ENCODE data around the gene PRR14L.
"Not testable (repeated sequence)": the region's sequence is repeated elsewhere in the genome, so short reads cannot be mapped to it uniquely, and the experiment has no call there.

The PRR14L gene

DNA sequence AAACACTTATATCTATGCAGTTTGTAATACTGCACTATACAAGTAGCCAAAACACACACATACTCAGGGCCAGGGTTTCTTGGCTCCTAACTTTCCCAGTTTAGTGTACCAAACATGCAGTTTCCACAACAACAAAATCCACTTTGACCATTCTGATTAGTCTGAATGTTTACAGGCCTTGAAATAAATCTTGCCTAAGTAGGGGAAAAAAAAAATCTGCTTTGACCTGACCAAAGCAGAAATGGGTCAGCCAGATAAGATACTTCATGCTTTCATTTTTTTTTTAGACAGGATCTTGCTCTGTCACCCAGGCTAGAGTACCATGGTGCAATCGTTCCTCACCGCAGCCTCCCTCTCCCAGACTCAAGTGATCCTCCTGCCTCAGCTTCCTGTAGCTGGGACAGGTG, 10.1 kb downstream of the PRR14L start:
- no peak for DNase-seq

DNA sequence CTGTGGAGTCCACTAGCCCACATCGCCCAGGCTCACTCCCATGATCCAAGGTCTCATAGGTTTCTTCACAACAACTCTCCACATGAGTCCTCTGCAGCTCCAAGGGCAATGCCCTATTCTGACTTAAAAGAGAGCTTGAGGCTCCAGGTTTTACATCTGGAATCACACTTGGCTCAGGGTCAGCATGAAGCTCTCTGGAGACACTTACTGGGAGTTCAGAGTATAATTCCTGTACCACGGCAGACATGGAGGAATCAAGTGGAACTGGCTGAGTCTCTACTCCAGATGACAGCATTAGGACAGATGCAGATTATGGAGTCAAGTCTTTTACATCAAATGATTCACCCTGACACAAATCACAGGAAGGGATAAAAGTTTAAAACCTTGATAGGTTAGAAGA, 11.4 kb downstream of the PRR14L start:
- DNase-seq: no peak

DNA sequence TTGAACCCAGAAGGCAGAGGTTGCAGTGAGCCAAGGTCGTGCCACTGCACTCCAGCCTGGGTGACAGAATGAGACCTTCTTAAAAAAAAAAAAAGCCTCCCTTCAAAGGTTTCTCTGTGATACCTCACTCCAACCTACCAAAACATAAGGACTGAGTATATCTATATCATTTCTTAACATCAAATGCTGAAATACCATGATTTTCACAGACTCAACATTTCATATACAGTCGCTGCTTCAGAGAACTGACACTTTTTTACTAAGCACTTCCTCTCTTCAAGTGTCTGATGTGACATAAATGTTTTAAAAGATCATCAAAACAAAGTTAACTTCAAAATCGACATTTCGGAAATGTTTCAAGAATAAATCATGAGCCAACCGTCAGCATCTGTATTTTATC, 12.0 kb downstream of the PRR14L start:
- DNase-seq: no peak

DNA sequence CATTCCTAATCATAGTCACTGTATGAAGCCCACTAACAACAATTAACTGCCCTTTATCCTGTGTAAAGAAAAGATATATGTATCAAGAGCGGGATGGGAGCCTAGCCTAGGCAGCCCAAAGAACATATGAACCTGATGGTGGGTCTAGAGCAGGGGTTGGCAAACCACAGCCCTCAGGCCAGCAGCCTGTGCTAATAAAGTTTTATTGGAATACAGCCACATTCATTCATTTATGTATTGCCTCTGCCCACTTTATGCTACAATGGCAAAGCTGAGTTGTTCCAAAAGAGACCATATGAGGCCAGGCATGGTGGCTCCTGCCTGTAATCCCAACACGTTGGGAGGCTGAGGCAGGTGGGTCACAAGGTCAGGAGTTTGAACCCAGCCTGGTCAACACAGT, 13.5 kb downstream of the PRR14L start:
- no peak for DNase-seq

DNA sequence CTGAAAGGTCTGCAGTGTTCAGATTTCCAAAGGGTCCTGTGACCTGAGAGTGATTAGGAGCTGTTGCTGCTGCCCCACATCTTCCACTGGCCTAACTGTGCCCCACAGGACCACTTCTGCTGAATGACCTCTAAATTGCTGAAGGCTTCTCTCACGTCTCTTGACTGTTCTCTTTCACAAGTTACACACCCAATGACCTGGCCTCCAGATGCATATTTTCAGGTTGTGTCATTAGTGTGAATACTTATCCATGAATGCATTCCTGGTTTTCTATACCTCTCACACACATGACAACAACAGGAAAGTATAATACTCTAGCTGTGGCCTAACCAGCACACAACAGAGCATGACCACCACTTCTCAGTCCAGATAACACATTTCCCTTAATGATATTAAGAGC, 15.4 kb downstream of the PRR14L start:
- DNase-seq: no peak

DNA sequence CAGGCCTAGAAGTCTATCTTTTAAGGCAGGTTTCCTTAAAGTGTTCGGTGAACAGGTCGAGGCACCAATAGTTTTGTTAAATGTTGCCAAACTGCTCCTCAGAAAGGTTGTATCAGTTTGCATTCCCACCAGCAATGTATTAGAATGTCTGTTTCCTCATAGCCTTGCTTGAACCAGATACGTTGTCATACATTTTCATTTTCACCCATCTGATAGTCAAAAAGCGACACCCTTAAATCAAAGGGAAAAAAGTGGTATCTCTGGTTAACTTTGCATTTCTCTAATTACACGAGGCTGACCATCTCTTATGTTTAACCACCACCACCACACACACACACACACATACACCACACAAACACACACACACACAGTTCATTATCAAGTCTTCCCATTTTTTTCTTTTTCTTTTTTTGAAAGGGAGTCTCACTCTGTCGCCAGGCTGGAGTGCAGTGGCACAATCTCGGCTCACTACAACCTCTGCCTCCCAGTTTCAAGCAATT, 16.3 kb downstream of the PRR14L start:
- DNase-seq: no peak

DNA sequence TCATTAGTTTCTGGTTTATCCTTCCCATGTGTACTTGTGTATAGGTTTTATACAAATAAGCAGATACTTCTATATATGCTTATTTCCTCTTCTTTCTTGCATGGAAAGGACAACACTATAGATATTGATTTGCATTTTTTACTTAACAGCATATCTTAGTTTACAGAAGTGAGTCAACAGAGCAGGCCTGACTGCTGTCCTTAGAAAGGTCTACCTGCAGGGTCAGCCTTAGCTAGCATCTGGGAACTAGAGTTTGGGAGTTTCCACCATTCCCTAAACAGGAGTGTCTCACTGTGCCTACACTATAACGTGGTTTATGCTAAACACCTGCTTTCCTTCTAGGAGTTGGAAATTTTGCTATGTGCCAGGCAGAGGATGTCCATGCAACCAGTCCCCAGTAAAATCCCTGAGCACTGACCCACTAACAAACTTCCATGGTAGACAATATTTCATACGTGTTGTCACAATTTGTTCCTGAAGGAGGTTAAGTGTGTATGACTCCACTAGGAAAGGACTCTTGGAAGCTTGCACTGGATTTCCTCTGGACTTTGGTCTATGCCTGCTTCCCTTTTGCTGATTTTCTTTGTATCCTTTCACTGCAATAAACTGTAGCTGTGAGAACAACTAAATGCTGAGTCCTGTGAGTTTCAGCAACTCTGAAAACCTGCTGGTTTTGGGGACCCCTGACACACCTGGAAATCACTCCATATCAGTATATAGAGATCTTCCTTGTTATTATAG, 17.7 kb downstream of the PRR14L start:
- DNase-seq: no peak

DNA sequence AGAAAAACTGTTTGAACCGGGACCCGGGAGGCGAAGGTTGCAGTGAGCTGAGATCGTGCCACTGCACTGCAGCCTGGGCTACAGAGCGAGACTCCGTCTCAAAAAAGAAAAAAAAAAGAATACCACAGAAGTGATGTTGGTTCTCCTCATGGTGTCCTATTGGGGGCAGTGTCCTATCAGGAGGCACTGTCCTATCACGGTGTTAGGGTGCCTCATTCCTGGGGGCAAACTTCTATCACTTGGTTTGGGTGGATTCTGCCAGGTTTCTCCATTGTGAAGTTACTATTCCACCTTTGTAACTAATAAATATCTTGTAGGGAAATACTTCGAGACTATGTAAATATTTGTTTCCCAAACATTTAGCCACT, 19.6 kb downstream of the PRR14L start:
- DNase-seq: no peak

DNA sequence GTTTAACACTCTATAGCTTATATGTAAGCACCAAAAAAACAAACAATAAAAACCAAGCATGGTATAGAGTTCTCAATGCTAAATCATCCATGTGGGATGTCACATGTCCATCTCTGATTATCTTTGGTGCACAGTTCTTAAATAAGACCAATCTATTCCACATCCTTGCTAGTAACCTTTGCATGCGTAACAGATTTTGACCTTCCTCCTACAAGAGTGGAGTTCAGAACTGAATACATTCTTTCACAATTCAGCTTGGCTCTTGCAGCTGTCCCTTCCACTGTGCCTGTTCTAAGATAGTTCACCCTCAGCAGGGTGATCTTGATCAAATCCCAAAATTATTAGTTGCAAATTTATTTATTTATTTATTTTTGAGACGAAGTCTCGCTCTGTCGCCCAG, 21.1 kb downstream of the PRR14L start:
- no peak for DNase-seq

DNA sequence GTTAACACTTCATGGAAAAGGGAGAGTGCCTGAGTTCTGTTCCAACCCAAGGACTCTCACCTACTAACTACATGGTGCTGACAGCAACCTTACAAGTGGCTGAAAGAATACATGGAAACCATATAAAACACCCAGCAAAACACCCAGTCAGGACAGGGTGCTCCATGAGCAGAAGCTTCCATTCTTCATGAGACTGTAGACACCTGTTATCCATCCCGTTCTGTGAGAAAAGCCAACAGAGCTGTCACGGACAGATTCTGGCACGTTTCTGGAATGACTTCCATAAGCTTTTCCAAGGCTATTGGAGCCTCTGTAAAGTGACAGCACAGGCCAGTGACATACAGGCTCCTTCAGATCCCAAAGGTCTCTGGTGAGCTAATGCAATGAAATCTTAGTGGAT, 23.2 kb downstream of the PRR14L start:
- DNase-seq: no peak

DNA sequence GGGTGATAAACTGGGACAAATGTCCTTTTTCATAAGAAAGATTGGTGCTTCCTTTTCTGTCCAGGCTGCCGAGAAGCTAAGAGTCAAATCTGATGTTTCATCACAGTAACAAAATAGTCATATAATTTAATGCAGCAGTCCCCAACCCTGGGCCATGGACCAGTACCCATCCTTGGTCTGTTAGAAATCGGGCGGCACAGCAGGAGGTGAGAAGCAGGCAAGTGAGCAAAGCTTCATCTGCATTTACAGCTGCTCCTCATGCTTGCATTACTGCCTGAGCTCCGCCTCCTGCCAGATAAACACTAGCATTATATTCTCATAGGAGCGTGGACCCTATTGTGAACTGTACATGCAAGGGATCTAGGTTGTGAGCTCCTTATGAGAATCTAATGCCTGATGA, 26.2 kb downstream of the PRR14L start:
- no peak for DNase-seq

DNA sequence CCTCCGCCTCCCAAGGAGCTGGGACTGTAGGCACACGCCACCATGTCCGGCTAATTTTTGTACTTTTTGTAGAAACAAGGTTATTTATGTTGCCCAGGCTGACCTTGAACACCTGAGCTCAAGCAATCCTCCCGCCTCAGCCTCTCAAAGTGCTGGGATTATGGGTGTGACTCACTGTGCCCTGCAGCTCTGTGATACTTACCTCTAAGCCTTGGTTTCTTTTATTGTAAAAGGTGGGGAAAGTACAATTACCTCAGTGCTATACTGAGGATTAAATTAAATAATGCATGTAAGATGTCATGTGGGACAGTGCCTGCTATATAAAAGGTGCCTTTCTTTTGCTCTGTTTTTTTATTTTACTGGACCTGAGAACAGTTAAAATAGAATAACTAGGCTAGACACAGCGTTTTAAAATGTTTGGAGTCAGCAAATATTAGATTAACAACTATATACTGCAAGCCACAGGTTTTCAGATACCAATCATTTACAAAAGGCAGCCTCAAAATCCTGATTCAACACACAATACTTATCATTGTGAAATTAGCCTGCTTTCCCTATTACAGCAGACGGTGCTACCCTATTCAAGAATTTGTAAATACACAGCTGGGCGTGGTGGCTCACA, 30.0 kb downstream of the PRR14L start:
- DNase-seq: no peak

DNA sequence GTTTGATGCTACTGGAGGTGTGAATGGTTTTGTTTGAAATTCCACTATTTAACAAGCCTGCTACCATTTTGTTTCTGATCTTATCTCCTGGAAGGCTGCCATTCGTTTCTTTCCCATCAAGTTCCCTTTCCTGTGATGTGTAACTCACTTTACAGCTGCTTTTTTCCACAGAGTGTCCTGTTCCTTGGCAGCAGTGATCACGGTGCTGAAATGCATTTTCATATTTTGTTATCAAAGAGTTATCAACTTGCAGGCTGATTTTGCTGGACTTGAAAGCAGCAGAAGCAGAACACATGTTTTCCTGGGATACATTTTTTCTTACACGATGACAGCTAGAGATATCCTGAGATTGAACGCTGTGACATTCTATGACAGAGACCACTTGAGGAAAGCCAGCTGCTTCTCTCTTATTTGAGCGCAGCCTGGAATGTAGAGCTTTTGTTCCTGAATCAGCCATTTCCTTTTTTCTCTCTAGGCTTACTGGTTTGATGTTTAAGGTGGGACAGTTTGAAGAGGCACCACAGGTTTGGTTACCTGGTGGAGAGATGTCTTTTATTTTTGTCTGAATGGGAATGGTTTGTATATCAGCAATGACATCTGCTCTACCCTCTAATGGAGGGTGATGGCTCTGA, 34.7 kb downstream of the PRR14L start:
- no peak for DNase-seq

DNA sequence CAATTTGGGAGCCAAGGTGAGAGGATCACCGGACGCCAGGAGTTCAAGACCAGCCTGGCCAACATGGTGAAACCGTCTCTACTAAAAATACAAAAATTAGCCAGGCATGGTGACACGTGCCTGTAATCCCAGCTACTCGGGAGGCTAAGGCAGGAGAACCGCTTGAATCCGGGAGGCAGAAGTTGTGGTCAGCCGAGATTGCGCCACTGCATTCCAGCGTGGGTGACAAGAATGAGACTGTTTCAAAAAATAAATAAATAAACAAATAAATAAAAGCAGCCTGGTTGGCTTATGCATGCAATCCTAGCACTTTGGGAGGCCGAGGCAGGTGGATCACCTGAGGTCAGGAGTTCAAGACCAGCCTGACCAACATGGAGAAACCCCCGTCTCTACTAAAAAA, 38.7 kb downstream of the PRR14L start:
- DNase-seq: not testable (repeated sequence)

DNA sequence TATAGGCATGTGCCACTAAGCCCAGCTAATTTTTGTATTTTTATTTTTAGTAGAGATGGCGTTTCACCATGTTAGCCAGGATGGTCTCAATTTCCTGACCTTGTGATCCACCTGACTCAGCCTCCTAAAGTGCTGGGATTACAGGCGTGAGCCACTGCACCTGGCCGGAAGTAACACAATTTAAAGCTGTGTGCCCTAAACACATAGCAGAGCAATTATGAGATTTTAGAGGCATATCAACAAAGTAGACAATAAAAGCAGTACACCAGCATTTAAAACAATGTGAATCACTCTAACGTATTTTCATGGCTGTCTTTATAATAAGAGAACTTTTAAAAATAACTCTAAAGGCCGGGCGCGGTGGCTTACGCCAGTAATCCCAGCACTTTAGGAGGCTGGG, 42.4 kb downstream of the PRR14L start:
- DNase-seq: no peak

DNA sequence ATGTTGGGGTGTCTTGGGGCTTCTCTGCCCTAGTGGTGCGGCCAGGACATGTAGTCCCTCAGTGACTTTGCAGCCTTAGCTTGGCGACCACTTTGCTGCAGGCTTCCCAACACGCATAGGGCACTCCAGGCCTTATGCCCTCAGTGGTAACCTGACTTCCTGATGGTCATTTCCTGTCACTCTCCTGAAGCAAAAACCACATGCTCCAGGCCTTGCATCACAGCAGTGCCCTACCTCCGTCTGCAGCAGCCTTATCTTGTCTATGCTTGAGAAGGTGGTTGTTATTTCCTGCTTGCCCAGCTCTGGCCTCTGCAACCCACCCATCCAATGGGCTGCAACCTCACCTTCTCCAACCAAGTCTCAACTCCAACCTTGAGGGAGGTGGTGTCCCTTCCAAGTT, 54.5 kb downstream of the PRR14L start:
- no peak for DNase-seq

DNA sequence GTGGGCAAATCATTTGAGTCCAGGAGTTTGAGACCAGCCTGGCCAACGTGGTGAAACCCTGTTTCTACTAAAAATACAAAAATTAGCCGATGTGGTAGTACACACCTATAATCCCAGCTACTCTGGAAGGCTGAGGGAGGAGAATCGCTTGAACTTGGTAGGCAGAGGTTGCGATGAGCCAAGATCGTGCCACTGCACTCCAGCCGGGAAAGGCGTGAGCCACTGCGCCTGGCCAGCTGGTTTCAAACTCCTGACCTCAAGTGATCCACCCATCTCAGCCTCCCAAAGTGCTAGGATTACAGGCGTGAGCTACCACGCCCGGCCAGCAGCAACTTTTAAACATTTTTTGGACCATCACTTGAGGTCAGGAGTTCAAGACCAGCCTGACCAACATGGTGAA, 55.9 kb downstream of the PRR14L start:
- not testable (repeated sequence) for DNase-seq

DNA sequence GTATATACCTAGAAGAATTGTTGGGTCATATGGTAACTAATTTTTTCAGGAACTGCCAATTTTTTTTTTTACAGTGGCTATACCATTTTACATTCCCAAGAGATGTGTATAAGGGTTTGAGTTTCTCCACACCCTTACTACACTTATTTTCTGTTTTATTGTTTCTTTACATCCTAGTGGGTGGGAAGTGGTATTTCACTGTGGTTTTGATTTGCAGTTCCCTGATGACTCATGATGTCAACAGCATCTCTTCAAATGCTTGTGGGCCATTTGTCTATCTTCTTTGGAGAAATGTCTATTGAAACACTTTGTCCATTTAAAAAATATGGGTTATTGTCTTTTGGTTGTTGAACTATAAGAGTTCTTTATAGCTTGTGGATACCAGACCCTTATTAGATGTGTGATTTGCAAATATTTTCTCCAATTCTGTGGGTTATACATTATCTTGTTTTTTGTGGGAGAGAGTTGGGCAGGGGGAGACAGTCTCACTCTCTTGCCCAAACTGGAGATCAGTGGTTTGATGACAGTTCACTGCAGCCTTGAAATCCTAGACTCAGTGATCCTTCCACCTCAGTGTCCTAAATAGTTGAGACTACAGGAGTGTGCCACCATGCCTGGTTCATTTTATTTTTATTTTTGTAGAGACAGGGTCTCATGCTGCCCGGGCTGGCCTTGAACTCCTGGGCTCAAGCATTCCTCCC, 57.6 kb downstream of the PRR14L start:
- no peak for DNase-seq

DNA sequence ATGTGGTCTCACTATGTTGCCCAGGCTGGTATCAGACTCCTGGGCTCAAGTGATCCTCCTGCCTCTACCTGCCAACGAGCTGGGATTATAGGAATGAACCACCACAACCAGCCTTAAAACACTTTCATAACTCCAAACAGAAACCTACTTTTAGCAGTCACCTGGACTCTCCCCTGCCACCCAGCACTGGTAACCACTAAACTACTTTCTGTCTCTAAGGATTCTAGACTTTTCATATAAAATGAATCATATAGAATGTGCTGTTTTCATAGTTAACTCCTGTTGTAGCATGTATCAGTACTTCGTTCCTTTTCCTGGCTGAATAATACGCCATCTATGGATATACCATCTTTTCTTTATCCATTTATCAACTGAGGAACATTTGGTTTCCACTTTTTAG, 58.5 kb downstream of the PRR14L start:
- no peak for DNase-seq

DNA sequence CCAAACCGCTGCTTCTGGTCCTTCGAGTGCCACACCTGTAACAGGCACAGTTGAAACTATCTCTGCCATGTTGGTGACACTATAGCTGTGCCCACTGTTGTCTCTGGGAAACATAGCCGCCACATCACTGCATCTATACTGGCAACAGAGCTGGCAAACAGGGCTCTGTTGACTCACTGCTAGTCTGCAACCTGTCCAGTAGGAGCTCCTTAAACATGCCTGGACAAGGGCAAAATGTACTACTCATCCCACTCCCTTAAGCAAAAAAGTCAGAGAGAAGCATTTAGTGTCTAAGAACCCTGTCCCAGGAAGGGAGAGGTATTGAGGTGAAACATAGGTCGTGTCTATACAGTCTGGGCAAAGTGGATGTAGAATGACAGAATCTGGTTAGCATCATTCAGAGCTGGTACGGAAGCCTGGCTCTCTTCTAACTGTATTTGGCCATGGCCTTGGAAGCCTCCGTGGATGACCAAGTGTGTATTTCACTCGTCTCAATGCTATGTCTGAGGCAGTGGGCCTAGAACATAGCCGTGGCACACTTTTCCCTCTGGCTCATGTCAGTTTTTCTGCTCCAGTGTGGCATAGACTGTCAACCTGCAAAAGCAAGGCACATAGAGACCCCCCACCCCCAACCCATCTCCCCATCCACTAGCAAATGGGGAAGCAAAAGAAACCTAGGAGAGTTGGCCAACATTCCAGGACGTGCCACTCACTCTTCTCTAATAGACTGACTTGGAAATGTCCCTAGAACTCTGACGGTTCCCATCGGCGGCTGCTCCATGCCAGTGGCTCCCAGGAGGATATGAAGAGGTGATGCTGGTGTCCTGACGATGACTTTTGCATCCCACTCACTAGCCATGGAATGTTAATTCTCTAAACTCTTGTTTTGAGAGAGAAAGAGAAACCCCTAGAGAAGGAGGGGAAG, 66.5 kb downstream of the PRR14L start:
- no peak for DNase-seq

DNA sequence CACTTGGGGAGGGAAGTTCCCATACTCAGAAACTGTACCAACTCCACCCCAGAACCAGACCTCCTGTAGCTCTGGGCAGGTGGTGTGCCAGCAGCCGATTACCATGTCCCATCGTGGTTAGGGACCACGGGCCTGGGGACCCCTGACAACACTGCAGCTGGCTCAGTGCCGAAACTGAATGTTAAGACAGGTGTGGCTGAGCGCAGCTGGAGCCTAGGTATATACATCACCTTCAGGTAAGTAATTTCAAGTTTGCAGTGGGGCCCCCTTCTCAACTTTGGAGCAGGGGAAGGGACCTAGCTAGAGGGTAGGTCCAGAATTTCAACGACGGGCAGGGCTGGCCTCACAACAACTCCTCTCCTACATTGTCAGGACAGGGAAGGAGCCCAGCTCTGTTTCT, 67.2 kb downstream of the PRR14L start:
- DNase-seq: no peak

Measured in eye (tissue), 1 donor.